Endothelial cell (in vitro differentiated cells): ENCODE measurements around the gene CASP8. TPM values are rescaled to one million over a fixed set of nuclear protein-coding genes. Genes with fewer than 3 reads are reported as not detected.

Source experiments
- DNase-seq: peaks from one replicate; pipeline ENCODE4 v3.0.0; 2021; ENCODE audit warnings: low spot score
- H3K27ac Mint-ChIP-seq: one replicate; pipeline ENCODE4 v1.8.0; 2021; ENCODE audit warnings: mixed read lengths, inconsistent platforms; ENCODE audit not compliant: unreplicated experiment
- H3K27me3 Mint-ChIP-seq: one replicate; pipeline ENCODE4 v1.8.0; 2021; ENCODE audit warnings: mild to moderate bottlenecking, moderate library complexity, mixed read lengths, inconsistent platforms; ENCODE audit not compliant: unreplicated experiment
- H3K36me3 Mint-ChIP-seq: one replicate; pipeline ENCODE4 v1.8.0; 2021; ENCODE audit warnings: mild to moderate bottlenecking, low read depth, mixed read lengths, inconsistent platforms; ENCODE audit not compliant: unreplicated experiment
- H3K4me1 Mint-ChIP-seq: one replicate; pipeline ENCODE4 v1.8.0; 2021; ENCODE audit warnings: mild to moderate bottlenecking, mixed read lengths, inconsistent platforms; ENCODE audit not compliant: unreplicated experiment
- H3K4me3 Mint-ChIP-seq: one replicate; pipeline ENCODE4 v1.8.0; 2021; ENCODE audit warnings: mild to moderate bottlenecking, mixed read lengths, inconsistent platforms; ENCODE audit not compliant: unreplicated experiment
- H3K9me3 Mint-ChIP-seq: one replicate; pipeline ENCODE4 v1.8.0; 2021; ENCODE audit warnings: mixed read lengths, inconsistent platforms; ENCODE audit not compliant: unreplicated experiment
- CTCF ChIP-seq: fragments of 200-600 bp; sonication (generic); IDR thresholded peaks from one replicate; pipeline ENCODE4 v1.5.0; 2021; ENCODE audit warnings: antibody characterized with exemption; ENCODE audit not compliant: unreplicated experiment
- total RNA-seq: library from RNA; stranded (reverse); fragmentation: NEBNext Ultra II Directional; extraction: Animal tissue kit (Norgen Biotek cat#: 25700); gene quantifications from one replicate; pipeline ENCODE4 v1.2.1, GENCODE V29; 2021; ENCODE audit not compliant: unreplicated experiment

Gene CASP8
- total RNA-seq, 1 donor from 2014 or later = 14.9 TPM

- H3K36me3 Mint-ChIP-seq = peaks cover 4% of the 10 kb centered on the region
- peaks cover 2% of the 10 kb centered on the region for H3K27me3 Mint-ChIP-seq
- H3K4me3 Mint-ChIP-seq = no peak overlapping the region
- H3K4me1 Mint-ChIP-seq = no peaks in the 10 kb centered on the region
- no peak overlapping the region for H3K27ac Mint-ChIP-seq
- no peaks in the 10 kb centered on the region for H3K9me3 Mint-ChIP-seq
- no peak for TF ChIP-seq CTCF
- DNase-seq = no peak
Observed at GRCh38 chr2:201329409-201329808, 69.1 kb downstream of the CASP8 start.

Other genes starting within 250 kb of the CASP8 start
- 25.1 TPM for gene HYCC2, start 188.9 kb upstream of the CASP8 start, total RNA-seq
- 82.3 TPM for gene NDUFB3, start 188.5 kb upstream of the CASP8 start, total RNA-seq
- 241 TPM for gene CFLAR, start 144.4 kb upstream of the CASP8 start, total RNA-seq
- 38.6 TPM for gene CASP10, start 77.4 kb upstream of the CASP8 start, total RNA-seq
- 1.1 TPM for gene FLACC1, start 96.8 kb downstream of the CASP8 start, total RNA-seq
- gene TRAK2, start 190.9 kb downstream of the CASP8 start, total RNA-seq = 18.4 TPM
- gene STRADB, start 191.2 kb downstream of the CASP8 start, total RNA-seq = 18.5 TPM